GM19328 (cell line): Measurements from ENCODE around the gene NIM1K.
"Not testable (repeated sequence)": the region's sequence is repeated elsewhere in the genome, so short reads cannot be mapped to it uniquely, and the experiment has no call there.

ENCODE experiments used
- ATAC-seq: cut with Tn5 transposase; IDR thresholded peaks from one replicate; pipeline ENCODE4 v1.9.1; 2021; ENCODE audit warnings: mild to moderate bottlenecking, moderate library complexity; ENCODE audit not compliant: unreplicated experiment

The NIM1K gene

DNA sequence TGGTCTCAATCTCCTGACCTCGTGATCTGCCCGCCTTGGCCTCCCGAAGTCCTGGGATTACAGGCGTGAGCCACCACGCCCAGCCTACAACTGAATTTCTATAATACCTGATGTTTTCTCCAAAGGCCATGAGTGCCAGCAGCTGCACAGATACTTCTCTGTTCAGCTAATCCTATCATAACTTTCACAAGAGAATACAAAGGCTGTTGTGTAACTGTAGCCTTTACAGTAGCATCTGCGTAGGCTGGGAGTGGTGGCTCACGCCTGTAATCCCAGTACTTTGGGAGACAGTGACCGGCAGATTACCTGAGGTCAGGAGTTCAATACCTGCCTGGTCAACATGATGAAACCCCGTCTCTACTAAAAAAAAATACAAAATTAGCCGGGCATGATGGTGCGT is 8.9 kb upstream of the NIM1K start:
- not testable (repeated sequence) for ATAC-seq

- no peak for ATAC-seq
These were observed 1.0 kb upstream of the NIM1K start for GRCh38 chr5:43190755-43191603.

- ATAC-seq, result peak; percentile 15
These were observed 644 bp downstream of the NIM1K start for GRCh38 chr5:43192558-43193180.

GRCh38 chr5:43193181-43193893 is 1.3 kb downstream of the NIM1K start:
- no peak for ATAC-seq

GRCh38 chr5:43193894-43194265 is 1.9 kb downstream of the NIM1K start:
- no peak for ATAC-seq

GRCh38 chr5:43195670-43196265 is 3.7 kb downstream of the NIM1K start:
- ATAC-seq, result no peak

DNA sequence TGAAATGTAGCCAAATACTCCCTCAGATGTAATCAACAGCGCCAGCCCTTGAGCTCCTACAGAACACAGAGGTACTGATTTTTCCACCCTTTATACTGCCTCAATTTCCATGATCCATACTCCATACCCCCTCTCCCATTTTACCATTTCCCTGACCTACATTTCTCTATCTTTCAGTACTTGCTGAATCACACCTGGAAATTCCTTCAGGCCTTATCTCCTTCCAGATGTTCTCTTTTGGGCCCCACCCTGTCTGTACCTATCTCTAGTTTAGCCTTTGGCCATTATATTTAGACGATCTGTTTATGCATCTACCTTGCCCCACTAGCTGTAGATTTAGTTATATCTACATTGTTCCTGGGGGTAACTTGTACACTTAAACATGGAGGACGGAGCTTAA is 5.5 kb downstream of the NIM1K start:
- ATAC-seq, result no peak

DNA sequence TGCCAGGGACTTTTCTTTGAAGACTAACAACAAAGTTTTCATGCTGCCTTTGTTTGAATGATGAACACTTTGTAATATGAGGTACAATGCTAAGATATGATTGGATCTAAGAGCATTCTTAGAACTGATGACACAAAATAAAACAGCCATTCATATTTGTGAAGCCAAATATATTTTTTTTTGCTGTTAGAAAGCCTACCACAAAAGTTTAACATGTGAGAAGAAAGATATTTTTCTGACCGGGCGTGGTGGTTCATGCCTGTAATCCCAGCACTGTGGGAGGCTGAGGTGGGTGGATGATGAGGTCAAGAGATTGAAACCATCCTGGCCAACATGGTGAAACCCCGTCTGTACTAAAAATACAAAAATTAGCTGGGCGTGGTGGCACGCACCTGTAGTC is 9.4 kb downstream of the NIM1K start:
- peak; percentile 45 for ATAC-seq

DNA sequence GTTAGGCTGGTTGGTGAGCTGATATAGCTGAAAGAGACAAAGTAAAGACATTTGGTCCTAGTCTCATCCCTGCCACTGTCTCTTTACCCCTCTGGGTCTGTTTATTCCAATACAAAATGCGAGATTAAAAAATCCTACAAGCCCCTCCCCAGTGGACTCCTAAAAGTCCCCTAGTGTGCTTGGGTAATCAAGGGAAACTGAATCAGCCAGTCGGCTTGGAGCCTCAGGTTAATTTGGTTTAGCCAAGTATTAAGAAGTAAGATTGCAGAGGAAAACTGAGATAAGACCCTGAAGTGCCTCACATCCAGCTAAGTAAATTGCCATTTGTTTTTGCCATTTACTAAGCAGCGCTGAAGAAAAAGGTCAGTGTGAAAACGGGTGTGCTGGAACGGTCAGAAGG is 10.4 kb downstream of the NIM1K start:
- ATAC-seq, result no peak

GRCh38 chr5:43203373-43203772 is 11.3 kb downstream of the NIM1K start:
- ATAC-seq, result no peak

GRCh38 chr5:43204958-43205357 is 12.9 kb downstream of the NIM1K start:
- ATAC-seq, result no peak

DNA sequence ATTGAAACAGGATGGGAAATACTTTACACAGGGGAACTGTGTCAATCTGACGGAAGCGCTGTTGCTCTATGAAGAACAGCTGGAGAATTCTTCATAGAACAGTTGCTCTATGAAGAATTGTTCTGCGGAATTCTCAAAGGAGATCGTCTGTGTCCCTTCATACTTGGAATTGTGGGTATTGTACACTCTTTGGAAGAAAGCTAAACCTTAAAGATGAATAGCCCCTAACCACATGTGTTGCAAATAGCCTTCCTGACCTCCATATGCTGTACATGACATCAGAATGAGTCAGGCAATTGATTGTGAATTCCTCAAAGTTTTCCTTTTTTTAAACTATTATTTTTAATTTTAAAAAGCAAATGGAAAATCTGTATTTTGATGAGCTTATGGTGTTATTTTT is 15.6 kb downstream of the NIM1K start:
- ATAC-seq, result no peak

GRCh38 chr5:43208658-43209057 is 16.6 kb downstream of the NIM1K start:
- ATAC-seq, result no peak

DNA sequence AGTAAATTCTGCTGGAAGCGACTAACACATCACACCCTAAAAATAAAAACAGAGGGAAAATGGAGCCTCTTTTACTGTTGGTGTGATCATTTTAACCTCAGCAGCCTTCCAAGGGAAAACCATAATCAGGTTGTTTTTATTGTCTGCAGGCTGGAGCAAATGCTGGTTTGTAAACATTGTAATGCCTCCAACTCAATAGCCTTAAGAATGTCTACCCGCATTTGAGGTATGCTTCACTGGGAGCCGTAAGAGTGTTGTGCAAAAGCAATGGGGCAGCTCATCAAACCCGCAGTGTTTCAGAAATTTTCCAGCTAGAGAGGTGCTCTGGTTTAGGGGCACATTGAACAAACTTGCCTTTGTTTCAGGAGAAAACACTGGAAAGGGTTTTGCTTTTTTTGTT is 17.0 kb downstream of the NIM1K start:
- ATAC-seq, result no peak

- ATAC-seq, result no peak
These were observed 17.8 kb downstream of the NIM1K start for GRCh38 chr5:43209833-43210232.

DNA sequence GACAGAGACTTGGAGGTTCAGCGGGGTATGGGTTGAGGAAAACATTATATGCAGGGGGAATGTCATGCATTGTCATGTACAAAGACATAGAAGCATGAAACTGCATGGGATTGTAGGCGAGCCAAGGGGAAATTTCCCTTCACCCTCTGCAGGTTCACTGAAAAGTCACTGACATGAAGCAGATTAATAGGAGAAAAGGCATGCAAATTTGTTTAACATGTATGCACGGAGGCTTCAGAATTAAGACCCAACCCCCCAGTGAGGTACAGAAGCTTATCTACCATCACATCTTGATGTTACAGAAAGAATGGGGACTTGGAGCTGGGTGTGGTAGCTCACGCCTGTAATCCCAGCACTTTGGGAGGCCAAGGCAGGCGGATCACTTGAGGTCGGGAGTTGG is 18.5 kb downstream of the NIM1K start:
- ATAC-seq, result no peak

DNA sequence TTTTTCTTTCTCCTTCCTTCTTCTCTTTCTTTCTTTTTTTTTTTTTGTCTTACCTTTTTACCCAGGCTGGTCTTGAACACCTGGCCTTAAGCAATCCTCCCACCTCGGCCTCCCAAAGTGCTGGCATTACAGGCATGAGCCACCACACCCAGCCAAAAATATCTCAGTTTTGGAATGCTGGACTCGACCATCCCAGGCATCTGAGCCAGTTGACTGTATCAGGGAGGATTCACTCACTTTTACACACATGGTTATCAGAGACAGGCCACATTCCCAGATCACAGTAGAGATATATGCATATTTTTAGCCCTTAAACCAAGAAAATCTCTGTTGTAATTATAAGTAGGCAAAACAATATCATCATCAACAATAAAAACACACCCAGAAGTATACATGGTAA is 21.9 kb downstream of the NIM1K start:
- no peak for ATAC-seq

- no peak for ATAC-seq
These were observed 23.1 kb downstream of the NIM1K start for GRCh38 chr5:43215073-43215631.

DNA sequence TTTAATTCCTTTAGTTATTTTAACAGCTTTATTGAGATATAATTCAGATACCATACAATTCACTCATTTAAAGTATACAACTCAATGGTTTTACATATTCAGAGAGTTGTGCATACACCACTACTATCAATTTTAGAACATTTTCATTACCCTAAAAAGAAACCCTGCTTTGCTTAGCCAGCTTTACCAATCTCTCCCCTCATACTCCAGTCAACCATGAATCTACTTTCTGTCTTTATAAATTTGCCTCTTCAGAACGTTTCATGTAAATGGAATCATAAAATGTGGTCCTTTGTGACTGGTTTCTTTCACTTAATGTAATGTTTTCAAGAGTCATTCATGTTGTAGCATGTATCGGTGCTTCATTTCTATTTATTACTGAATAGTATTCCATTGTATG is 24.9 kb downstream of the NIM1K start:
- ATAC-seq, result no peak

DNA sequence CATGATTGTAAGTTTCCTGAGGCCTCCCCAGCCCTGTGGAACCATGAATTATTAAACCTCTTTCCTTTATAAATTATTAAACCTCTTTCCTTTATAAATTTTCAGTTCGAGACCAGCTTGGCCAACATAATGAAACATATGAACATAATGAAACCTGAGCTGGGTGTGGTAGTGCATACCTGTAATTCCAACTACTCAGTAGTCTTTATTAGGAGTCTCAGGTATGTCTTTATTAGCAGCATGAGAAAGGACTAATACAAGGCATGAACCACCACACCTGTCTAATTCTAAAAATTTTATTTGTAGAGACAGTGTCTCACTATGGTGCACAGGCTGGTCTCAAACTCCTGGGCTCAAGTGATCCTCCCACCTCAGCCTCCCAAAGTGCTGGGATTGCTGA is 27.1 kb downstream of the NIM1K start:
- no peak for ATAC-seq

DNA sequence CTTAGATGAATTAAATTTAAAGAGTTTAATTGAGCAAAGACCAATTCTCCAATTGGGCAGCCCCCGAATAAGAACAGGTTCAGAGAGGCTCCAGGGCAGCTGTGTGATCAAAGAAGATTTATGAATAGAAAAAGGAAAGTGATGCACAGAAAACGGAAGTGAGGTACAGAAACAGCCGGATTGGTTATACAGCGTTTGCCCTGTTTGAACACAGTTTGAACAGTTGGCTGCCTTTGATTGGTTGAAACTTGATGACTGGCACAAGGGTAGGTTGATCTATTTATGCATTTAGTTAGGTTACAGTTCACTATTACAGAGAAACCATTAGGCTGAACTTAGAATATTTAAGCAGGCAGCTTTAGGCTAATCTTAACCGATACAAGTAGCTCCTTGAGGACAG is 29.5 kb downstream of the NIM1K start:
- no peak for ATAC-seq
